IMR-90 (cell line): ENCODE measurements around the gene OR2T2.
"Not testable (repeated sequence)": the region's sequence is repeated elsewhere in the genome, so short reads cannot be mapped to it uniquely, and the experiment has no call there.

Source experiments
- FOS ChIP-seq: fragments of 150-350 bp; IDR thresholded peaks from 2 replicates; pipeline ENCODE4 v1.6.1; 2016; ENCODE audit warnings: low read depth, low read length
- RAD21 ChIP-seq: IDR thresholded peaks from 2 replicates; pipeline ENCODE4 v1.6.1; 2012; ENCODE audit warnings: low read length, improper control_type of control experiment
- RCOR1 ChIP-seq: IDR thresholded peaks from 2 replicates; pipeline ENCODE4 v1.6.1; 2012; ENCODE audit warnings: mild to moderate bottlenecking, low read length, improper control_type of control experiment; ENCODE audit not compliant: insufficient replicate concordance

GRCh38 chr1:248500305-248501035 lies 55.0 kb downstream of the OR2T2 start:
- not testable (repeated sequence) for TF ChIP-seq FOS, RCOR1, RAD21
